ENCODE data around the gene SLC45A2. TPM values are rescaled to one million over a fixed set of nuclear protein-coding genes. Genes with fewer than 3 reads are reported as not detected.

The SLC45A2 gene
- total and polyA plus RNA-seq, 9 of the 15 experiments (the other 6 are each of a cell fraction or from before 2014, with no cell fraction given) = 0.03 to 0.29 (median 0.14) TPM; not detected in 4

- no peak for TF ChIP-seq REST (IDR thresholded peaks at IDR 0.05; ENCODE audit: borderline replicate concordance)
- no peak for TF ChIP-seq REST (CRISPR knock-in tag; IDR thresholded peaks at IDR 0.05; ENCODE audit: low read depth)
- no peak for TF ChIP-seq NRF1 (conservative IDR thresholded peaks at IDR 0.05 in 1 of 2, IDR thresholded peaks at IDR 0.05 in 1 of 2)
- TF ChIP-seq ZNF766 (CRISPR knock-in tag; conservative IDR thresholded peaks at IDR 0.05) = no peak
- no peak for TF ChIP-seq ZNF407 (IDR thresholded peaks at IDR 0.05; ENCODE audit: low read depth)
Observed at GRCh38 chr5:34016222-34016621, 31.7 kb upstream of the SLC45A2 start (continued).

Measured in K562 (cell line).